ENCODE data around the gene EEPD1.

- TF ChIP-seq, protein P1, sequence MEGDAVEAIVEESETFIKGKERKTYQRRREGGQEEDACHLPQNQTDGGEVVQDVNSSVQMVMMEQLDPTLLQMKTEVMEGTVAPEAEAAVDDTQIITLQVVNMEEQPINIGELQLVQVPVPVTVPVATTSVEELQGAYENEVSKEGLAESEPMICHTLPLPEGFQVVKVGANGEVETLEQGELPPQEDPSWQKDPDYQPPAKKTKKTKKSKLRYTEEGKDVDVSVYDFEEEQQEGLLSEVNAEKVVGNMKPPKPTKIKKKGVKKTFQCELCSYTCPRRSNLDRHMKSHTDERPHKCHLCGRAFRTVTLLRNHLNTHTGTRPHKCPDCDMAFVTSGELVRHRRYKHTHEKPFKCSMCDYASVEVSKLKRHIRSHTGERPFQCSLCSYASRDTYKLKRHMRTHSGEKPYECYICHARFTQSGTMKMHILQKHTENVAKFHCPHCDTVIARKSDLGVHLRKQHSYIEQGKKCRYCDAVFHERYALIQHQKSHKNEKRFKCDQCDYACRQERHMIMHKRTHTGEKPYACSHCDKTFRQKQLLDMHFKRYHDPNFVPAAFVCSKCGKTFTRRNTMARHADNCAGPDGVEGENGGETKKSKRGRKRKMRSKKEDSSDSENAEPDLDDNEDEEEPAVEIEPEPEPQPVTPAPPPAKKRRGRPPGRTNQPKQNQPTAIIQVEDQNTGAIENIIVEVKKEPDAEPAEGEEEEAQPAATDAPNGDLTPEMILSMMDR (IDR thresholded peaks at IDR 0.05), result no peak
- no peak for TF ChIP-seq POLR2A (IDR thresholded peaks at IDR 0.05)
Observed at GRCh38 chr7:36297364-36298009, 144.4 kb downstream of the EEPD1 start.
